WTC11 (cell line): ENCODE results near the gene PADI1. TPM values are rescaled to one million over a fixed set of nuclear protein-coding genes. Genes with fewer than 3 reads are reported as not detected.

Experiments
- ATAC-seq: fragments of 200-7000 bp; cut with Tn5 transposase; 2 replicates; pipeline ENCODE4 v1.10.0; 2021; ENCODE audit warnings: mild to moderate bottlenecking, moderate library complexity
- CTCF ChIA-PET: fragments of 300-600 bp; sonication (Branson Sonifier 250); formaldehyde crosslinking; loops from one replicate; lab custom pipeline; 2021; ENCODE audit warnings: antibody characterized with exemption; lab: Charles Lee
- POLR2A ChIA-PET: fragments of 350-600 bp; sonication (Branson Sonifier 250); formaldehyde crosslinking; loops from one replicate; lab custom pipeline; 2021; ENCODE audit warnings: antibody characterized with exemption; lab: Charles Lee
- DNase-seq: peaks from one replicate; pipeline ENCODE4 v3.0.0; 2021; ENCODE audit warnings: low spot score
- H3K27ac Mint-ChIP-seq: 2 replicates; pipeline ENCODE4 v1.8.0; 2021; ENCODE audit warnings: mixed read lengths
- H3K27me3 Mint-ChIP-seq: 2 replicates; pipeline ENCODE4 v1.8.0; 2021; ENCODE audit warnings: low read depth, mild to moderate bottlenecking, moderate library complexity, mixed read lengths
- H3K36me3 Mint-ChIP-seq: 2 replicates; pipeline ENCODE4 v1.8.0; 2021; ENCODE audit warnings: mixed read lengths
- H3K4me1 Mint-ChIP-seq: 2 replicates; pipeline ENCODE4 v1.8.0; 2022; ENCODE audit warnings: mixed read lengths
- H3K4me3 Mint-ChIP-seq: 2 replicates; pipeline ENCODE4 v1.8.0; 2021; ENCODE audit warnings: mild to moderate bottlenecking, moderate library complexity, mixed read lengths
- H3K9me3 Mint-ChIP-seq: 2 replicates; pipeline ENCODE4 v1.8.0; 2021; ENCODE audit warnings: mixed read lengths
- ATF1 ChIP-seq: sonication (generic); formaldehyde crosslinking; IDR thresholded peaks from 2 replicates; pipeline ENCODE4 v1.8.1; 2023; ENCODE audit warnings: mild to moderate bottlenecking, moderate library complexity, missing genetic modification reagents
- ATF3 ChIP-seq: sonication (generic); formaldehyde crosslinking; conservative IDR thresholded peaks from 2 replicates; pipeline ENCODE4 v1.8.1; 2022; ENCODE audit warnings: mild to moderate bottlenecking, missing genetic modification reagents
- ELF4 ChIP-seq: sonication (generic); formaldehyde crosslinking; IDR thresholded peaks from 2 replicates; pipeline ENCODE4 v1.8.1; 2022; ENCODE audit warnings: low read depth, mild to moderate bottlenecking, moderate library complexity, missing genetic modification reagents
- ETV6 ChIP-seq: sonication (generic); formaldehyde crosslinking; IDR thresholded peaks from 2 replicates; pipeline ENCODE4 v1.8.1; 2022; ENCODE audit warnings: mild to moderate bottlenecking, missing genetic modification reagents
- GTF2I ChIP-seq: fragments of 250-450 bp; sonication (Bioruptor Pico); conservative IDR thresholded peaks from 2 replicates; pipeline ENCODE4 v1.4.0; 2021; ENCODE audit warnings: mild to moderate bottlenecking
- KAT7 ChIP-seq: sonication (generic); formaldehyde crosslinking; IDR thresholded peaks from 2 replicates; pipeline ENCODE4 v1.8.1; 2023; ENCODE audit warnings: missing genetic modification reagents, mild to moderate bottlenecking, borderline replicate concordance
- MXD4 ChIP-seq: fragments of 250-450 bp; sonication (Bioruptor Pico); IDR thresholded peaks from 2 replicates; pipeline ENCODE4 v1.8.0; 2021; ENCODE audit warnings: mild to moderate bottlenecking, moderate library complexity, borderline replicate concordance
- RELA ChIP-seq: sonication (generic); formaldehyde crosslinking; IDR thresholded peaks from 2 replicates; pipeline ENCODE4 v1.8.1; 2022; ENCODE audit warnings: missing genetic modification reagents, mild to moderate bottlenecking, borderline replicate concordance
- SP1 ChIP-seq: sonication (generic); formaldehyde crosslinking; conservative IDR thresholded peaks from 2 replicates; pipeline ENCODE4 v1.8.1; 2022; ENCODE audit warnings: missing genetic modification reagents
- USF1 ChIP-seq: sonication (generic); formaldehyde crosslinking; IDR thresholded peaks from 2 replicates; pipeline ENCODE4 v1.8.0; 2022; ENCODE audit warnings: mild to moderate bottlenecking, missing genetic modification reagents
- ZMAT4 ChIP-seq: fragments of 250-450 bp; sonication (Bioruptor Pico); IDR thresholded peaks from 2 replicates; pipeline ENCODE4 v1.9.0; 2021; ENCODE audit warnings: mild to moderate bottlenecking
- ZNF396 ChIP-seq: fragments of 250-450 bp; sonication (Bioruptor Pico); IDR thresholded peaks from 2 replicates; pipeline ENCODE4 v1.8.0; 2021; ENCODE audit warnings: mild to moderate bottlenecking, moderate library complexity, borderline replicate concordance
- total RNA-seq: library from RNA; stranded (reverse); gene quantifications from 3 replicates; pipeline ENCODE4 v1.2.3, GENCODE V29; 2021
- TF ChIP-seq, protein P1 (sequence below): sonication (generic); formaldehyde crosslinking; IDR thresholded peaks from 2 replicates; pipeline ENCODE4 v1.8.0; 2023; ENCODE audit warnings: missing genetic modification reagents
- TF ChIP-seq, protein P2 (sequence below): sonication (generic); formaldehyde crosslinking; IDR thresholded peaks from 2 replicates; pipeline ENCODE4 v1.8.1; 2023; ENCODE audit warnings: mild to moderate bottlenecking, missing genetic modification reagents
- TF ChIP-seq, protein P3 (sequence below): fragments of 200-600 bp; IDR thresholded peaks from 2 replicates; pipeline ENCODE4 v1.8.0; 2022; ENCODE audit warnings: antibody characterized with exemption
- TF ChIP-seq, protein P4 (sequence below): sonication (generic); formaldehyde crosslinking; IDR thresholded peaks from 2 replicates; pipeline ENCODE4 v1.8.0; 2022; ENCODE audit warnings: mild to moderate bottlenecking, missing genetic modification reagents
- TF ChIP-seq, protein P5 (sequence below): sonication (generic); formaldehyde crosslinking; IDR thresholded peaks from 2 replicates; pipeline ENCODE4 v1.8.1; 2023; ENCODE audit warnings: mild to moderate bottlenecking, missing genetic modification reagents, borderline replicate concordance

The PADI1 gene
- total RNA-seq, 1 experiment from 2014 or later, result 0.15 TPM

DNA sequence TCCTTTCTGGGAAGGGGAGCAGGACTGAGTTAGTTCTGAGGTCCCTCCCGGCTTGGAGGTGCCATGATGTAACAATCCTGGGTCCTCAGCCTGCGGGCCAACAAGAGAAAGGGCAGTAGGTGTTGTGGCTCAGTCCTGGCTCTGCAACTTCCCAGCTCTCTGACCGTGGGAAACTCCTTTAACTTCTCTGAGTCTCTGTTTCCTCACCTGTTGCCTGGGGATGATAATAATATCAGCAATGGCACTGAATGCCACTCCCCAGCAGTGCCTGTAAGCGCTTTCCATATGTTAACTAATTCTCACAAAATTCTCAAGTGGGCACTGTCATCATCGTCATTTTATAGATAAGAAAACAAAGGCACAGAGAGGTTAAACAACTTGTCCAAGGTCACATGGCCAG, 46.3 kb downstream of the PADI1 start:
- Mint-ChIP-seq H3K9me3 (no peaks in the 10 kb centered on the region), H3K4me3 (no peak overlapping the region), H3K36me3 (no peaks in the 10 kb centered on the region), H3K27ac (no peak overlapping the region), H3K27me3 (no peaks in the 10 kb centered on the region), H3K4me1 (peaks cover 10% of the 10 kb centered on the region; the same call in 1 of the 2 replicates)
- no peak for ATAC-seq
- POLR2A ChIA-PET, result no interaction called here
- CTCF ChIA-PET, result interaction anchor here (0.6 to 3.8 kb wide), 2 partner anchors 14 to 281 kb away, joined by 3 to 19 read pairs; no protein-coding TSS in a partner anchor
- no peak for DNase-seq
- TF ChIP-seq ATF3 (CRISPR knock-in tag) (no peak), MXD4 (CRISPR knock-in tag) (no peak)
- TF ChIP-seq, protein P1, sequence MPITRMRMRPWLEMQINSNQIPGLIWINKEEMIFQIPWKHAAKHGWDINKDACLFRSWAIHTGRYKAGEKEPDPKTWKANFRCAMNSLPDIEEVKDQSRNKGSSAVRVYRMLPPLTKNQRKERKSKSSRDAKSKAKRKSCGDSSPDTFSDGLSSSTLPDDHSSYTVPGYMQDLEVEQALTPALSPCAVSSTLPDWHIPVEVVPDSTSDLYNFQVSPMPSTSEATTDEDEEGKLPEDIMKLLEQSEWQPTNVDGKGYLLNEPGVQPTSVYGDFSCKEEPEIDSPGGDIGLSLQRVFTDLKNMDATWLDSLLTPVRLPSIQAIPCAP, result no peak
- TF ChIP-seq, protein P2, sequence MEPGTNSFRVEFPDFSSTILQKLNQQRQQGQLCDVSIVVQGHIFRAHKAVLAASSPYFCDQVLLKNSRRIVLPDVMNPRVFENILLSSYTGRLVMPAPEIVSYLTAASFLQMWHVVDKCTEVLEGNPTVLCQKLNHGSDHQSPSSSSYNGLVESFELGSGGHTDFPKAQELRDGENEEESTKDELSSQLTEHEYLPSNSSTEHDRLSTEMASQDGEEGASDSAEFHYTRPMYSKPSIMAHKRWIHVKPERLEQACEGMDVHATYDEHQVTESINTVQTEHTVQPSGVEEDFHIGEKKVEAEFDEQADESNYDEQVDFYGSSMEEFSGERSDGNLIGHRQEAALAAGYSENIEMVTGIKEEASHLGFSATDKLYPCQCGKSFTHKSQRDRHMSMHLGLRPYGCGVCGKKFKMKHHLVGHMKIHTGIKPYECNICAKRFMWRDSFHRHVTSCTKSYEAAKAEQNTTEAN (CRISPR knock-in tag), result no peak

- ChIA-PET POLR2A (no interaction called here), CTCF (no interaction called here)
- ATAC-seq, result no peak
- Mint-ChIP-seq H3K4me1 (peaks cover 9% of the 10 kb centered on the region; the same call in 1 of the 2 replicates), H3K4me3 (no peak overlapping the region), H3K9me3 (no peaks in the 10 kb centered on the region), H3K36me3 (no peaks in the 10 kb centered on the region), H3K27me3 (no peaks in the 10 kb centered on the region), H3K27ac (no peak overlapping the region)
- TF ChIP-seq, protein P3, sequence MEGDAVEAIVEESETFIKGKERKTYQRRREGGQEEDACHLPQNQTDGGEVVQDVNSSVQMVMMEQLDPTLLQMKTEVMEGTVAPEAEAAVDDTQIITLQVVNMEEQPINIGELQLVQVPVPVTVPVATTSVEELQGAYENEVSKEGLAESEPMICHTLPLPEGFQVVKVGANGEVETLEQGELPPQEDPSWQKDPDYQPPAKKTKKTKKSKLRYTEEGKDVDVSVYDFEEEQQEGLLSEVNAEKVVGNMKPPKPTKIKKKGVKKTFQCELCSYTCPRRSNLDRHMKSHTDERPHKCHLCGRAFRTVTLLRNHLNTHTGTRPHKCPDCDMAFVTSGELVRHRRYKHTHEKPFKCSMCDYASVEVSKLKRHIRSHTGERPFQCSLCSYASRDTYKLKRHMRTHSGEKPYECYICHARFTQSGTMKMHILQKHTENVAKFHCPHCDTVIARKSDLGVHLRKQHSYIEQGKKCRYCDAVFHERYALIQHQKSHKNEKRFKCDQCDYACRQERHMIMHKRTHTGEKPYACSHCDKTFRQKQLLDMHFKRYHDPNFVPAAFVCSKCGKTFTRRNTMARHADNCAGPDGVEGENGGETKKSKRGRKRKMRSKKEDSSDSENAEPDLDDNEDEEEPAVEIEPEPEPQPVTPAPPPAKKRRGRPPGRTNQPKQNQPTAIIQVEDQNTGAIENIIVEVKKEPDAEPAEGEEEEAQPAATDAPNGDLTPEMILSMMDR, result no peak
- TF ChIP-seq ELF4 (CRISPR knock-in tag) (no peak), SP1 (CRISPR knock-in tag) (no peak), ZMAT4 (CRISPR knock-in tag) (no peak), KAT7 (no peak), RELA (CRISPR knock-in tag) (no peak), GTF2I (no peak)
- TF ChIP-seq, protein P4, sequence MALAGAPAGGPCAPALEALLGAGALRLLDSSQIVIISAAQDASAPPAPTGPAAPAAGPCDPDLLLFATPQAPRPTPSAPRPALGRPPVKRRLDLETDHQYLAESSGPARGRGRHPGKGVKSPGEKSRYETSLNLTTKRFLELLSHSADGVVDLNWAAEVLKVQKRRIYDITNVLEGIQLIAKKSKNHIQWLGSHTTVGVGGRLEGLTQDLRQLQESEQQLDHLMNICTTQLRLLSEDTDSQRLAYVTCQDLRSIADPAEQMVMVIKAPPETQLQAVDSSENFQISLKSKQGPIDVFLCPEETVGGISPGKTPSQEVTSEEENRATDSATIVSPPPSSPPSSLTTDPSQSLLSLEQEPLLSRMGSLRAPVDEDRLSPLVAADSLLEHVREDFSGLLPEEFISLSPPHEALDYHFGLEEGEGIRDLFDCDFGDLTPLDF (CRISPR knock-in tag), result no peak
- TF ChIP-seq, protein P1, result no peak
- DNase-seq, result no peak
These were observed 46.9 kb downstream of the PADI1 start for GRCh38 chr1:17251701-17252376.

DNA sequence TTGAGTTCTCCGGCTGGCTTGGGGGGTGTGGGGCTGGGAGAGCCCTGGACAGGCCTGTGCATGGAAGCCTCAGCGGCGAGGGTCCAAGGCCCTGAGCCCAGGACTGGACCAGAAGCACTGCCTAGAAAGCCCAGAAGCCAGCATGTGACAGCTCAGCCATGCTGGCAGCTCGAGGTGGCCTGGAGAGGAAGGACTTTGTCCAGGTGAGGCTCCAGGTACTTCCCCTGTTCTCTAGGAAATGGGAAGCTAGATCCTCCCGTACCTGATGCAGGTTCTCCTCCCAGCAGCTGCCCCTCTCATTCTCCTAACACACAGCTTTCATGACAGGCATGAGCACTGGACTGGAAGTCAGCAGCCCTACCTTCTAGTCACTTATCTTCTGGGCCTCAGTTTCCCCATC, 50.4 kb downstream of the PADI1 start:
- no peaks in the 10 kb centered on the region for H3K27me3 Mint-ChIP-seq
- DNase-seq, result no peak
- CTCF ChIA-PET, result no interaction called here
- H3K36me3 Mint-ChIP-seq, result no peaks in the 10 kb centered on the region
- ATAC-seq, result no peak
- no peaks in the 10 kb centered on the region for H3K9me3 Mint-ChIP-seq
- no peak overlapping the region for H3K27ac Mint-ChIP-seq
- POLR2A ChIA-PET, result no interaction called here
- H3K4me3 Mint-ChIP-seq, result no peak overlapping the region
- H3K4me1 Mint-ChIP-seq, result peaks cover 6% of the 10 kb centered on the region; the same call in 1 of the 2 replicates
- TF ChIP-seq, protein P5, sequence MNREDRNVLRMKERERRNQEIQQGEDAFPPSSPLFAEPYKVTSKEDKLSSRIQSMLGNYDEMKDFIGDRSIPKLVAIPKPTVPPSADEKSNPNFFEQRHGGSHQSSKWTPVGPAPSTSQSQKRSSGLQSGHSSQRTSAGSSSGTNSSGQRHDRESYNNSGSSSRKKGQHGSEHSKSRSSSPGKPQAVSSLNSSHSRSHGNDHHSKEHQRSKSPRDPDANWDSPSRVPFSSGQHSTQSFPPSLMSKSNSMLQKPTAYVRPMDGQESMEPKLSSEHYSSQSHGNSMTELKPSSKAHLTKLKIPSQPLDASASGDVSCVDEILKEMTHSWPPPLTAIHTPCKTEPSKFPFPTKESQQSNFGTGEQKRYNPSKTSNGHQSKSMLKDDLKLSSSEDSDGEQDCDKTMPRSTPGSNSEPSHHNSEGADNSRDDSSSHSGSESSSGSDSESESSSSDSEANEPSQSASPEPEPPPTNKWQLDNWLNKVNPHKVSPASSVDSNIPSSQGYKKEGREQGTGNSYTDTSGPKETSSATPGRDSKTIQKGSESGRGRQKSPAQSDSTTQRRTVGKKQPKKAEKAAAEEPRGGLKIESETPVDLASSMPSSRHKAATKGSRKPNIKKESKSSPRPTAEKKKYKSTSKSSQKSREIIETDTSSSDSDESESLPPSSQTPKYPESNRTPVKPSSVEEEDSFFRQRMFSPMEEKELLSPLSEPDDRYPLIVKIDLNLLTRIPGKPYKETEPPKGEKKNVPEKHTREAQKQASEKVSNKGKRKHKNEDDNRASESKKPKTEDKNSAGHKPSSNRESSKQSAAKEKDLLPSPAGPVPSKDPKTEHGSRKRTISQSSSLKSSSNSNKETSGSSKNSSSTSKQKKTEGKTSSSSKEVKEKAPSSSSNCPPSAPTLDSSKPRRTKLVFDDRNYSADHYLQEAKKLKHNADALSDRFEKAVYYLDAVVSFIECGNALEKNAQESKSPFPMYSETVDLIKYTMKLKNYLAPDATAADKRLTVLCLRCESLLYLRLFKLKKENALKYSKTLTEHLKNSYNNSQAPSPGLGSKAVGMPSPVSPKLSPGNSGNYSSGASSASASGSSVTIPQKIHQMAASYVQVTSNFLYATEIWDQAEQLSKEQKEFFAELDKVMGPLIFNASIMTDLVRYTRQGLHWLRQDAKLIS, result no peak
- TF ChIP-seq ZNF396 (CRISPR knock-in tag) (no peak), ATF1 (CRISPR knock-in tag) (no peak), USF1 (CRISPR knock-in tag) (no peak), ETV6 (CRISPR knock-in tag) (no peak)
